Ascending aorta (tissue), 2 donors: ENCODE measurements around the gene CLCN5. TPM values are rescaled to one million over a fixed set of nuclear protein-coding genes. Genes with fewer than 3 reads are reported as not detected.

ENCODE experiments used
- DNase-seq, 2 donors: peaks; one replicate each; pipeline ENCODE4 v3.0.0-alpha.2; 2019; ENCODE audit warnings: low spot score in 2 of 2
- H3K27ac ChIP-seq, 2 donors: fragments of 200-600 bp; sonication (generic); one replicate each; pipeline ENCODE4 v1.5.1; 2016 to 2017; ENCODE audit warnings: mild to moderate bottlenecking in 1 of 2
- H3K27me3 ChIP-seq: fragments of 200-600 bp; sonication (generic); one replicate; pipeline ENCODE4 v1.5.1; 2017
- H3K36me3 ChIP-seq, 2 donors: fragments of 200-600 bp; sonication (generic); one replicate each; pipeline ENCODE4 v1.5.1; 2016
- H3K4me1 ChIP-seq, 2 donors: fragments of 200-600 bp; sonication (generic); one replicate each; pipeline ENCODE4 v1.5.1; 2016 to 2017; ENCODE audit warnings: mild to moderate bottlenecking in 1 of 2
- H3K4me3 ChIP-seq, 2 donors: fragments of 200-600 bp; sonication (generic); one replicate each; pipeline ENCODE4 v1.5.1; 2016 to 2017; ENCODE audit warnings: mild to moderate bottlenecking in 1 of 2
- H3K9me3 ChIP-seq, 2 donors: fragments of 200-600 bp; sonication (generic); one replicate each; pipeline ENCODE4 v1.5.1; 2016
- CTCF ChIP-seq, 3 experiments: fragments of 200-600 bp in 2 of 3; fragments of 450-650 bp in 1 of 3; sonication (generic) in 2 of 3; IDR thresholded peaks; one replicate each; pipeline ENCODE4 v1.5.1; 2016 to 2019; ENCODE audit warnings: antibody characterized with exemption in 3 of 3, mild to moderate bottlenecking in 1 of 3, moderate library complexity in 1 of 3
- intact Hi-C: fragments of 100-400 bp; cut with DNase I; formaldehyde crosslinking; loops from one replicate; pipeline ENCODE4 v1.15.1; 2023
- total RNA-seq: library from RNA; depleted of rRNA; stranded (reverse); fragments of >200 nt; gene quantifications from one replicate; pipeline ENCODE4 v1.1.0, GENCODE V29; 2016

Gene CLCN5
- total RNA-seq, 1 donor from 2014 or later: 2.0 TPM

- Histone ChIP-seq H3K9me3 (no peaks in the 10 kb centered on the region), H3K27me3 (no peaks in the 10 kb centered on the region), H3K4me3 (no peak overlapping the region), H3K4me1 (no peaks in the 10 kb centered on the region), H3K27ac (no peak overlapping the region), H3K36me3 (no peaks in the 10 kb centered on the region)
- no peak for TF ChIP-seq CTCF (IDR thresholded peaks at IDR 0.05)
- intact Hi-C loops: no loop called here
- no peak for DNase-seq
These were observed 10.4 kb downstream of the CLCN5 start for GRCh38 chrX:49932791-49933190.

DNA sequence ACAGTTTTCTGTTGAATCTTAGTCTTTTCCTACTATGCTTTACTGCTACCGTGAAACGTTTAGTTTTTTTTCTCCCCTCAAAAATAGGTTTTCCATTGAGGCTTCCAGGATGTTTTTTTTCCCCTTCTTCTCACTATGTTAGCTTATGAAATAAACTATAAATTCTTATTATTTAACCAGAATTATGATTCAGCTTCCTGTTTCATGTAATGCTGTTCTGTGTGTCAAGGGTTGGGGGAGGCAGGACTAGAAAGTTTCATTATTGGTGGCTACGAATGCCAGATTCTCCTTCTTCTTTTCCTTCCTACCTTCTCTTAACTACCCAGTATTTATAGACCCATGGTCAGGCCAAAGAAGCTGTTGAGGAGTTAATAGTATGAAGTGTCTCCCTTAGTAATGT lies 11.8 kb downstream of the CLCN5 start:
- H3K27ac ChIP-seq: no peak overlapping the region
- no peak for TF ChIP-seq CTCF (IDR thresholded peaks at IDR 0.05)
- H3K9me3 ChIP-seq: no peaks in the 10 kb centered on the region
- no peak for DNase-seq
- H3K4me1 ChIP-seq: no peaks in the 10 kb centered on the region
- no peaks in the 10 kb centered on the region for H3K36me3 ChIP-seq
- intact Hi-C loops: no loop called here
- no peak overlapping the region for H3K4me3 ChIP-seq
- H3K27me3 ChIP-seq: no peaks in the 10 kb centered on the region

DNA sequence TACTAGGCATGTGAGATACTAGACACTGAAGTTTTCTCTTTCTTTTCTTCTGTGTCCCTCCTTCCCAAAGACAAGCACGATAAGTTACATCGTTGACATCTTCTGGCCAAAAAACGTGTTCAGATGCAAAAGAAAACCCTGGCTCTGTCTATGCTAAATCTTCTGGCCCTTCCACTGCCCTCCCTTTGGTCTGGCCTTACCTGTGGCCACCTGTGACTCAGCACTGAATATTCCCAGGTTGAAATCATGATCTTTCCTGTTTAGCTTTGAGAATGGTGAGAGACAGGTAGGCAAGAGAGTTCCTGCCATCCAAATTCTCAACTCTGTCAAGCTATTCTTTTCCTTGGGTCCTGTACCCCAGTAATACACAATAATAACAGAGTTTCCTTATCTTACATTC lies 12.3 kb downstream of the CLCN5 start:
- no peak overlapping the region for H3K4me3 ChIP-seq
- H3K27ac ChIP-seq: no peak overlapping the region
- intact Hi-C loops: no loop called here
- no peak for DNase-seq
- H3K27me3 ChIP-seq: no peaks in the 10 kb centered on the region
- H3K4me1 ChIP-seq: no peaks in the 10 kb centered on the region
- no peak for TF ChIP-seq CTCF (IDR thresholded peaks at IDR 0.05)
- no peaks in the 10 kb centered on the region for H3K36me3 ChIP-seq
- no peaks in the 10 kb centered on the region for H3K9me3 ChIP-seq

GRCh38 chrX:49947781-49948180 lies 25.4 kb downstream of the CLCN5 start:
- Histone ChIP-seq H3K4me1 (no peaks in the 10 kb centered on the region), H3K36me3 (no peaks in the 10 kb centered on the region), H3K27me3 (no peaks in the 10 kb centered on the region), H3K9me3 (no peaks in the 10 kb centered on the region), H3K27ac (no peak overlapping the region), H3K4me3 (no peak overlapping the region)
- intact Hi-C loops: no loop called here
- DNase-seq: no peak
- TF ChIP-seq CTCF (IDR thresholded peaks at IDR 0.05): no peak

DNA sequence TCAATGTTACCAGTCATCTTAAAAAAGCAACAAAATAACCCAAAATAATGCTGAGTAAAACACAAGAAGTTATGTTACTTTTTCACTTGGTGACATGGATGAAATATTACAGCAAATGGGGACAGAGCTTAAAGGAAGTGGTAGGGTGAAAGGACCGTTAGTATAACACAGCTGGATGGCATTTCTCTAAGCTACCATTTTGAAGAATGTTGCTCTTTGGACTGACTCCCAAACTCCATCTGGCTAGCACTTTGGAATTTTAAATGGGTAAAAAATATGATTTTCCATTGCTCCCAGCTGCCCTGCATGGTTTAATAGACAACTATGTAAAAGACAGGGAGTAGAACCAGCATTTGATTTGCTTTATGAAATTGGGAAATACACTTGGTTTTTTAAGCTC lies 27.6 kb downstream of the CLCN5 start:
- no peaks in the 10 kb centered on the region for H3K27me3 ChIP-seq
- no peaks in the 10 kb centered on the region for H3K4me1 ChIP-seq
- no peak for TF ChIP-seq CTCF (IDR thresholded peaks at IDR 0.05)
- no peak for DNase-seq
- no peak overlapping the region for H3K4me3 ChIP-seq
- H3K9me3 ChIP-seq: no peaks in the 10 kb centered on the region
- intact Hi-C loops: no loop called here
- H3K36me3 ChIP-seq: no peaks in the 10 kb centered on the region
- H3K27ac ChIP-seq: no peak overlapping the region

DNA sequence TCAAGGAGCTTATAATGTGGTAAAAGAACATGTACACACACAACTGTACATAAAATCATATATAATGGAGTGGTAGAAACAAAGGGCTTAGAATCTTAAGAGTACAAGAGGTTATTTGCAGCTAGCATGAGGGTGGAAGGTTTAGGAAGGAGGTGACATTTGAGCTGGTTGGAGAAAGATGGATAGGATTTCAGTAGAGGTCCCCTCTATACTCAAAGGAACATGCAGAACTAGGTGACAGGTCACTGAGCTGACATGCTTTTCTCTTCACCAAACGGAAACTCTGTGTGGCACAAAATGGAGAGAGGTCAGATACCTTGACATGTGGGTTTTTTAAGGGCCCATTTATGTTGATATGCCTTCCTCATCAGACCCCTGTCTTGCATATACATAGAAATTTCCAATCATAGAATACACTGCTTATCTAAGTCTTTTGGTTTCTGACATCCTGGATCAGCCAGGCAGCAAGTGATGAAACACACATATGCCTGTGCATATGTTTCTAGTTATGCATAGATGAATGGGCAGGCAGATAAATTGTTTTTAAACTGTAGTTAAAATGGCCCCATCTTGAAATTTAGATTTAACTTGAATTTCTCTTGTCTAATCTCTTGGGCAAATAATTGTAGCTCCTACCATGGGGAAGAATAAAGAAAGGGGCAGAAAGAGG lies 29.3 kb downstream of the CLCN5 start:
- DNase-seq: no peak
- Histone ChIP-seq H3K9me3 (no peaks in the 10 kb centered on the region), H3K27ac (no peak overlapping the region), H3K36me3 (no peaks in the 10 kb centered on the region), H3K4me3 (no peak overlapping the region), H3K4me1 (no peaks in the 10 kb centered on the region), H3K27me3 (no peaks in the 10 kb centered on the region)
- no peak for TF ChIP-seq CTCF (IDR thresholded peaks at IDR 0.05)
- intact Hi-C loops: no loop called here
